Activated T-cell treated with anti-CD3 and anti-CD28 coated beads for 24 hours (primary cell): Measurements from ENCODE around the gene CNN1.
"Not testable (repeated sequence)": the region's sequence is repeated elsewhere in the genome, so short reads cannot be mapped to it uniquely, and the experiment has no call there.

Source experiments
- DNase-seq: peaks from one replicate; pipeline ENCODE4 v3.0.0-alpha.2; 2020; ENCODE audit warnings: low read depth

Gene CNN1

GRCh38 chr19:11534948-11535347, 3.7 kb upstream of the CNN1 start:
- no peak for DNase-seq

- DNase-seq, result peak; percentile 80
Observed at GRCh38 chr19:11535792-11536595, 2.7 kb upstream of the CNN1 start.

- no peak for DNase-seq
Observed at GRCh38 chr19:11539495-11540365, 1.1 kb downstream of the CNN1 start.

- DNase-seq, result no peak
Observed at GRCh38 chr19:11540645-11541044, 2.0 kb downstream of the CNN1 start.

GRCh38 chr19:11541238-11541637, 2.6 kb downstream of the CNN1 start:
- no peak for DNase-seq

GRCh38 chr19:11547929-11548700, 9.5 kb downstream of the CNN1 start:
- DNase-seq, result no peak

GRCh38 chr19:11549386-11549953, 10.8 kb downstream of the CNN1 start:
- no peak for DNase-seq

GRCh38 chr19:11550265-11550664, 11.6 kb downstream of the CNN1 start:
- DNase-seq, result no peak

GRCh38 chr19:11551603-11552235, 13.1 kb downstream of the CNN1 start:
- no peak for DNase-seq

- no peak for DNase-seq
Observed at GRCh38 chr19:11552666-11553372, 14.2 kb downstream of the CNN1 start.

- no peak for DNase-seq
Observed at GRCh38 chr19:11554160-11554559, 15.5 kb downstream of the CNN1 start.

GRCh38 chr19:11555246-11555645, 16.6 kb downstream of the CNN1 start:
- no peak for DNase-seq

- no peak for DNase-seq
Observed at GRCh38 chr19:11556634-11557420, 18.2 kb downstream of the CNN1 start.

- peak; percentile 96 for DNase-seq
Observed at GRCh38 chr19:11558881-11559828, 20.5 kb downstream of the CNN1 start, which contains the start of gene ELOF1. ELOF1 (minus strand) TSS chr19:11559230; CDS start chr19:11554347, 4,883 bp downstream.

- peak; percentile 48 for DNase-seq
Observed at GRCh38 chr19:11560404-11561051, 21.9 kb downstream of the CNN1 start.

- no peak for DNase-seq
Observed at GRCh38 chr19:11563532-11563931, 24.9 kb downstream of the CNN1 start.

- DNase-seq, result not testable (repeated sequence)
Observed at GRCh38 chr19:11564082-11564807, 25.6 kb downstream of the CNN1 start.

GRCh38 chr19:11565649-11565980, 27.0 kb downstream of the CNN1 start:
- DNase-seq, result not testable (repeated sequence)
